SU-DHL-6 (cell line): ENCODE measurements around the gene DDX17.
"Not testable (repeated sequence)": the region's sequence is repeated elsewhere in the genome, so short reads cannot be mapped to it uniquely, and the experiment has no call there.

ENCODE experiments used
- H2AFZ ChIP-seq: fragments of 200-600 bp; sonication (generic); 2 replicates; pipeline ENCODE4 v1.6.1; 2014; ENCODE audit warnings: low read depth, mild to moderate bottlenecking, moderate library complexity, mixed read lengths, antibody characterized with exemption, low read length; ENCODE audit not compliant: severe bottlenecking
- H3F3A ChIP-seq: fragments of 200-600 bp; shearing (Covaris generic); 2 replicates; pipeline ENCODE4 v1.6.0; 2016; ENCODE audit warnings: antibody characterized with exemption, mild to moderate bottlenecking; ENCODE audit not compliant: insufficient read depth
- H3K27ac ChIP-seq: fragments of 200-600 bp; sonication (generic); 2 replicates; pipeline ENCODE4 v1.5.1; 2016; ENCODE audit warnings: low read depth, mild to moderate bottlenecking, low read length, moderate library complexity, mixed read lengths
- H3K27me3 ChIP-seq: fragments of 200-600 bp; sonication (generic), shearing (Covaris generic); 2 replicates; pipeline ENCODE4 v1.6.0; 2014; ENCODE audit warnings: mild to moderate bottlenecking, low read length
- H3K36me3 ChIP-seq: fragments of 200-600 bp; sonication (generic); 2 replicates; pipeline ENCODE4 v1.6.1; 2014; ENCODE audit warnings: mild to moderate bottlenecking, low read length, mixed read lengths
- H3K4me2 ChIP-seq: fragments of 300-600, 200-600 bp; shearing (Covaris generic), sonication (generic); 2 replicates; pipeline ENCODE4 v1.6.0; 2014; ENCODE audit warnings: low read length, low read depth, mild to moderate bottlenecking; ENCODE audit not compliant: poor library complexity, severe bottlenecking
- H3K4me3 ChIP-seq: fragments of 200-600 bp; sonication (generic); 2 replicates; pipeline ENCODE4 v1.5.1; 2014; ENCODE audit warnings: antibody characterized with exemption, low read length, mild to moderate bottlenecking, mixed read lengths; ENCODE audit not compliant: insufficient read depth, poor library complexity, severe bottlenecking
- H3K79me2 ChIP-seq: fragments of 200-600 bp; sonication (generic); 2 replicates; pipeline ENCODE4 v1.6.1; 2014; ENCODE audit warnings: mild to moderate bottlenecking, low read length, moderate library complexity; ENCODE audit not compliant: insufficient read depth
- H3K9ac ChIP-seq: fragments of 200-600 bp; sonication (generic); 2 replicates; pipeline ENCODE4 v1.7.0; 2014; ENCODE audit warnings: mild to moderate bottlenecking, low read length
- H3K9me2 ChIP-seq: fragments of 200-600 bp; sonication (generic); replicated peaks from 2 replicates; pipeline ENCODE4 v1.6.1; 2014; ENCODE audit warnings: low read length; ENCODE audit not compliant: insufficient read depth
- H3K9me3 ChIP-seq: fragments of 200-600 bp; sonication (generic); 2 replicates; pipeline ENCODE4 v1.6.1; 2014; ENCODE audit warnings: low read length, mixed read lengths; ENCODE audit not compliant: insufficient read depth
- H4K20me1 ChIP-seq: fragments of 200-600 bp; sonication (generic); 2 replicates; pipeline ENCODE4 v1.6.1; 2014; ENCODE audit warnings: low read depth, mild to moderate bottlenecking, antibody characterized with exemption, low read length, moderate library complexity, mixed read lengths
- CTCF ChIP-seq: fragments of 200-600 bp; sonication (generic); IDR thresholded peaks from one replicate; pipeline ENCODE4 v1.5.1; 2017; ENCODE audit warnings: antibody characterized with exemption, mild to moderate bottlenecking, low read length, moderate library complexity; ENCODE audit not compliant: insufficient read depth, poor library complexity, severe bottlenecking
- EZH2phosphoT487 ChIP-seq: fragments of 200-600 bp; sonication (generic), shearing (Covaris generic); conservative IDR thresholded peaks from 2 replicates; pipeline ENCODE4 v1.6.1; 2018; ENCODE audit warnings: mild to moderate bottlenecking, antibody characterized with exemption, low read length, moderate library complexity, mixed read lengths

The DDX17 gene

GRCh38 chr22:38471237-38471636 is 34.9 kb downstream of the DDX17 start:
- Histone ChIP-seq H3F3A (no peaks in the 10 kb centered on the region), H2AFZ (no peak overlapping the region), H3K9me3 (no peaks in the 10 kb centered on the region), H4K20me1 (no peaks in the 10 kb centered on the region), H3K27me3 (no peaks in the 10 kb centered on the region), H3K36me3 (no peaks in the 10 kb centered on the region), H3K4me3 (no peak overlapping the region), H3K9me2 (no peaks in the 10 kb centered on the region), H3K9ac (no peak overlapping the region), H3K27ac (no peak overlapping the region), H3K4me2 (no peak overlapping the region), H3K79me2 (no peaks in the 10 kb centered on the region)
- no peak for TF ChIP-seq CTCF
- TF ChIP-seq EZH2phosphoT487, result no peak

GRCh38 chr22:38470179-38470578 is 35.9 kb downstream of the DDX17 start:
- not testable (repeated sequence) for H4K20me1 ChIP-seq, H3K4me2 ChIP-seq, H3K27me3 ChIP-seq, H3K4me3 ChIP-seq, H3K79me2 ChIP-seq, H3K9me3 ChIP-seq, H3K9ac ChIP-seq, H3K36me3 ChIP-seq, H3F3A ChIP-seq, H3K9me2 ChIP-seq, H2AFZ ChIP-seq, H3K27ac ChIP-seq

GRCh38 chr22:38469306-38469781 is 36.8 kb downstream of the DDX17 start:
- no peaks in the 10 kb centered on the region for H3K9me3 ChIP-seq
- H3K4me2 ChIP-seq, result no peak overlapping the region
- H3K4me3 ChIP-seq, result no peak overlapping the region
- H2AFZ ChIP-seq, result no peak overlapping the region
- TF ChIP-seq EZH2phosphoT487 (no peak), CTCF (no peak)
- no peaks in the 10 kb centered on the region for H3K9me2 ChIP-seq
- no peak overlapping the region for H3K9ac ChIP-seq
- H3K27ac ChIP-seq, result no peak overlapping the region
- H3K27me3 ChIP-seq, result no peaks in the 10 kb centered on the region
- H3K36me3 ChIP-seq, result no peaks in the 10 kb centered on the region
- H4K20me1 ChIP-seq, result no peaks in the 10 kb centered on the region
- no peaks in the 10 kb centered on the region for H3K79me2 ChIP-seq
- H3F3A ChIP-seq, result no peaks in the 10 kb centered on the region

GRCh38 chr22:38468443-38469305 is 37.4 kb downstream of the DDX17 start:
- no peaks in the 10 kb centered on the region for H3K36me3 ChIP-seq
- TF ChIP-seq EZH2phosphoT487 (no peak), CTCF (no peak)
- H3K4me2 ChIP-seq, result no peak overlapping the region
- no peaks in the 10 kb centered on the region for H3K79me2 ChIP-seq
- H3K27me3 ChIP-seq, result no peaks in the 10 kb centered on the region
- H3K9me3 ChIP-seq, result no peaks in the 10 kb centered on the region
- no peaks in the 10 kb centered on the region for H3K9me2 ChIP-seq
- H3F3A ChIP-seq, result no peaks in the 10 kb centered on the region
- no peak overlapping the region for H3K9ac ChIP-seq
- H2AFZ ChIP-seq, result no peak overlapping the region
- H3K27ac ChIP-seq, result no peak overlapping the region
- no peaks in the 10 kb centered on the region for H4K20me1 ChIP-seq
- H3K4me3 ChIP-seq, result no peak overlapping the region
